DND-41 (cell line): ENCODE data around the gene AR.

Experiments used
- CTCF ChIP-seq: IDR thresholded peaks from 2 replicates; pipeline ENCODE4 v1.5.1; 2012; ENCODE audit warnings: borderline replicate concordance, low read length, moderate library complexity, mild to moderate bottlenecking; ENCODE audit not compliant: poor library complexity, severe bottlenecking; ENCODE audit errors: extremely low read depth
- EZH2 ChIP-seq: IDR thresholded peaks from 3 replicates; pipeline ENCODE4 v1.6.1; 2012; ENCODE audit warnings: borderline replicate concordance, low read depth, mild to moderate bottlenecking, moderate library complexity, low read length, inconsistent platforms; ENCODE audit not compliant: severe bottlenecking

GRCh38 chrX:67777148-67777547, 233.3 kb downstream of the AR start:
- TF ChIP-seq CTCF (no peak), EZH2 (no peak)
